Measurements from ENCODE around the gene ATAD3C.
"Not testable (repeated sequence)": the region's sequence is repeated elsewhere in the genome, so short reads cannot be mapped to it uniquely, and the experiment has no call there.

Gene ATAD3C

DNA sequence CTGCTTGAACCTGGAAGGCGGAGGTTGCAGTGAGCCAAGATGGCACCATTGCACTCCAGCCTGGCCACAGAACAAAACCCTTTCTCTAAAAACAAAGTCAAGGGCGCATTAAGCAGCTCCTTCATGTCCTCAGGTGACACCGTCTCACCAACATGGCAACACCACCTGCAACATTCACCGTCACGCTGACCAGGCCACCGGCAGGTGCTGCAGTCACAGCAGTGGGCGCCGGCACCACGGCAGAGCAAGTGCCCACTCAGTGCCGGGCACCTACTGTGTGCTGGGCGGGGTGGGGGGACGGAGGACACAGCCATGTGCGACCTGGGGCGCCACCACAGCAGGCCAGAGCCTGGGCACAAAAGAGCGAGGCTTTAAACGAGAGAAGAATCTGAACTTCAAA lies 34.2 kb downstream of the ATAD3C start:
- no peak overlapping the region for H3K27ac ChIP-seq (ENCODE audit: low read depth, low read length)
- H3K9ac ChIP-seq (ENCODE audit: low read length), result no peak overlapping the region
- H3K4me3 ChIP-seq (ENCODE audit: low read length), result no peak overlapping the region
- peaks cover 18% of the 10 kb centered on the region for H3K36me3 ChIP-seq (ENCODE audit: control insufficient read depth, insufficient read depth, low read length)
- H3K4me1 ChIP-seq (ENCODE audit: control insufficient read depth, insufficient read depth, low read length), result no peaks in the 10 kb centered on the region
- H3K27me3 ChIP-seq (ENCODE audit: control insufficient read depth, insufficient read depth, low read length), result no peaks in the 10 kb centered on the region

DNA sequence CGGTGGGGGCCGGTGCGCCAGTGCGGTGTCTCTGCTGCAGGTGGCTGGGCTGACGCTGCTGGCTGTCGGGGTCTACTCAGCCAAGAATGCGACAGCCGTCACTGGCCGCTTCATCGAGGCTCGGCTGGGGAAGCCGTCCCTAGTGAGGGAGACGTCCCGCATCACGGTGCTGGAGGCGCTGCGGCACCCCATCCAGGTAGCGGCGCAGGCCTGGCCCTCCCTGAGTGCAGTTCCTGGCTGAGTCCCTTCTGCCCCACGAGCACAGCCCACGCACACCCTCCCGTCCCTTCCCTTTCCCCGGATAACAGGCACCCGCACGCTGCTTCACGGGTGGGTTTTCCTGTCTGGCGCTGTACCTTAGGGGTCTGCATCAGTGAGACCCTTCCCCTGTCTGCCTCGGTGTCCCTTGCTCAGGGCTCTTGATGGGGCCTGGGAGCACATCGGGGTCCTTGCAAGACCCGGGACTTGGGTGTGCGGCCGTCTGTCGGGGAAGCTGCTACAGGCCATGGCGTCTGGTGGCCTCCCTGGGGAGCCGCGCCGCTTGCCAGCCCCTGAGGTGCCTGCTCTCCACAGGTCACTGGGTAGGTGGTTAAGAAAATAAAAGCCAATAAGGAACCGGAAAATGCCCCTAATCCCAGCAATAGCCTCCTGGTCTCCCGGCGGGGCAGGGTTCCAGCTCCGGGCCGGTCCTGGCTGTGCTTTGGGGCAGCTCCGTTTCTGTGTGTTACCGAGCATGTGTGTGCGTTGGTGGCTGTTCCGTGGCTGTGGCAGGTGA lies 35.7 kb downstream of the ATAD3C start:
- H3K36me3 ChIP-seq (ENCODE audit: control insufficient read depth, insufficient read depth, low read length), result peaks cover 14% of the 10 kb centered on the region
- not testable (repeated sequence) for H3K4me1 ChIP-seq (ENCODE audit: control insufficient read depth, insufficient read depth, low read length); H3K27ac ChIP-seq (ENCODE audit: low read depth, low read length); H3K27me3 ChIP-seq (ENCODE audit: control insufficient read depth, insufficient read depth, low read length); H3K9ac ChIP-seq (ENCODE audit: low read length); H3K4me3 ChIP-seq (ENCODE audit: low read length)

DNA sequence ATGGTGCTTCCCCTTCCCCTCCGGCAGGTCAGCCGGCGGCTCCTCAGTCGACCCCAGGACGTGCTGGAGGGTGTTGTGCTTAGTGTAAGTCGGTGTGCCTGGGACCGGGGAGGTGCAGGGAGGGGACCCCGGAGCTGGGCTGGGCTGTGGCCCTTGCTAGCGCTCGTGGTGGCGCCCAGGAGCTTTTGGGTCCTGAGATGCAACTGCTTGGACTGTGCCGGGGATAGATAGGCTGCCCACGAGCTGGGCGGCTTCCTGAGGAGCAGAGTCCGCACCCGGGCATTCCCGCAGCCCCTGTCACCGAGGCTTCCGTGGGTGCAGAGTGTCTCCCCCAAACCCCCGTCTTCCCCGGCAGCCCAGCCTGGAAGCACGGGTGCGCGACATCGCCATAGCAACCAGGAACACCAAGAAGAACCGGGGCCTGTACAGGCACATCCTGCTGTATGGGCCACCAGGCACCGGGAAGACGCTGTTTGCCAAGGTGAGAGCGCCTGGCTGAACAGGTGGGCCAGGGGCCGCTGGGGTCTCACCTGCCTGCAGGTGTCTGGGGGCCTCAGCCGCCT lies 36.3 kb downstream of the ATAD3C start:
- not testable (repeated sequence) for H3K4me1 ChIP-seq (ENCODE audit: control insufficient read depth, insufficient read depth, low read length); H3K9ac ChIP-seq (ENCODE audit: low read length); H3K27ac ChIP-seq (ENCODE audit: low read depth, low read length); H3K4me3 ChIP-seq (ENCODE audit: low read length); H3K27me3 ChIP-seq (ENCODE audit: control insufficient read depth, insufficient read depth, low read length)
- peaks cover 15% of the 10 kb centered on the region for H3K36me3 ChIP-seq (ENCODE audit: control insufficient read depth, insufficient read depth, low read length)

DNA sequence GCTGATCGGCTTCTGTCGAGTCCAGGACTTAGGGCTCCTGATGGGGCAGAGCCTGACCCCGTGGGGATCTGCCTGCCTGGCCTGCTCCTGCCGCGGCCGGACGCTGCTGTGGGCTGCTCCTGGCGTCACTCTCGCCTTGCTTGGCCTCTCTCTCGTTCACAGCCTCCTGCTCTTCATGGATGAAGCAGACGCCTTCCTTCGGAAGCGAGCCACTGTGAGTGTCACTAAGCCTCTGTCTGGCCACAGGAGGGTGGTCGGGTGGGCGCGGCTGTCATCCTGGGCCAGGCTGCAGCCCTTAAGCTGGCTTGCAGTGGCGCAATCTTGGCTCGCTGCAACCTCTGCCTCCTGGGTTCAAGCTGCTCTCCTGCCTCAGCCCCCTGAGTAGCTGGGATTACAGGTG lies 38.2 kb downstream of the ATAD3C start:
- Histone ChIP-seq H3K4me1 (ENCODE audit: control insufficient read depth, insufficient read depth, low read length) (no peaks in the 10 kb centered on the region), H3K36me3 (ENCODE audit: control insufficient read depth, insufficient read depth, low read length) (peaks cover 17% of the 10 kb centered on the region), H3K27ac (ENCODE audit: low read depth, low read length) (no peak overlapping the region), H3K27me3 (ENCODE audit: control insufficient read depth, insufficient read depth, low read length) (no peaks in the 10 kb centered on the region), H3K4me3 (ENCODE audit: low read length) (no peak overlapping the region), H3K9ac (ENCODE audit: low read length) (no peak overlapping the region)

DNA sequence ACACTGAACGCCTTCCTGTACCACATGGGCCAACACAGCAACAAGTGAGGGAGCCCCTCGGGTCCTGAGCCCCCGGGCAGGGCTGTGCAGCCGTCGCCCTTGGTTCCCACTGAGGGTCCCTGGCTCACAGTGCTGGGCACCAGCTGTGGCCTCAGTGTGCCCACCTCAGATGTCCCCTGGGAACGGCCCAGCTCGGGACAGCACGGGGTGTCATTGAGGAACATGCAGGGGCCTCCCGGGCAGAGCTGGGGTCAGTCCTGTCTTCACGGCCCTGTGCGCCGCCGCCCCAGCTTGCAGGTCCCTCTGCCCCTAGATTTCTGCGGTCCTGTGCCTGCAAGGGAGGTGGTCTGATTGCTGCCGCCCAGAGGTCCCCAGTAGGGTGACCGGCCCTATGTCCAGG lies 39.7 kb downstream of the ATAD3C start:
- H3K27me3 ChIP-seq (ENCODE audit: control insufficient read depth, insufficient read depth, low read length), result no peaks in the 10 kb centered on the region
- H3K4me1 ChIP-seq (ENCODE audit: control insufficient read depth, insufficient read depth, low read length), result no peaks in the 10 kb centered on the region
- H3K27ac ChIP-seq (ENCODE audit: low read depth, low read length), result no peak overlapping the region
- no peak overlapping the region for H3K4me3 ChIP-seq (ENCODE audit: low read length)
- peaks cover 14% of the 10 kb centered on the region for H3K36me3 ChIP-seq (ENCODE audit: control insufficient read depth, insufficient read depth, low read length)
- no peak overlapping the region for H3K9ac ChIP-seq (ENCODE audit: low read length)

DNA sequence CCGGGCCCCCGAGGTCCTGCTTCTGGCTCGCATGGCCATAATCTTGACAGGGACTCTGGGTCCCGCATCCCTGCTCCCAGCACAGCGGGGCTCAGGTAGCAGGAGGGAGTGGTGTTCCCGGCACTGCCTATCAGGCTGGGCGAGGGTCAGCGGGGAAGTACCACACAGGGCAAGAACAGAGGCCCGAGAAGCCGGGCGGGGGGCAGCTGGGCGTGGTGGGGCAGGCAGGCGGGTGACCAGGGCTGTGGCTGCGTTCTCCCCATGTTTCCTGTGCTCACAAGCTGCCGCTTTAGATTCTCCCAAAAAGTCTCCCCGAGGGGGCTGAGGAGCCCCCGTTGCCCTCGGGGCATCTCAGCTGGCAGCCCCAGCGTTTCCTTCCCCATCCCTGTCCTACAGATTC lies 40.4 kb downstream of the ATAD3C start:
- H3K4me1 ChIP-seq (ENCODE audit: control insufficient read depth, insufficient read depth, low read length), result no peaks in the 10 kb centered on the region
- no peak overlapping the region for H3K9ac ChIP-seq (ENCODE audit: low read length)

DNA sequence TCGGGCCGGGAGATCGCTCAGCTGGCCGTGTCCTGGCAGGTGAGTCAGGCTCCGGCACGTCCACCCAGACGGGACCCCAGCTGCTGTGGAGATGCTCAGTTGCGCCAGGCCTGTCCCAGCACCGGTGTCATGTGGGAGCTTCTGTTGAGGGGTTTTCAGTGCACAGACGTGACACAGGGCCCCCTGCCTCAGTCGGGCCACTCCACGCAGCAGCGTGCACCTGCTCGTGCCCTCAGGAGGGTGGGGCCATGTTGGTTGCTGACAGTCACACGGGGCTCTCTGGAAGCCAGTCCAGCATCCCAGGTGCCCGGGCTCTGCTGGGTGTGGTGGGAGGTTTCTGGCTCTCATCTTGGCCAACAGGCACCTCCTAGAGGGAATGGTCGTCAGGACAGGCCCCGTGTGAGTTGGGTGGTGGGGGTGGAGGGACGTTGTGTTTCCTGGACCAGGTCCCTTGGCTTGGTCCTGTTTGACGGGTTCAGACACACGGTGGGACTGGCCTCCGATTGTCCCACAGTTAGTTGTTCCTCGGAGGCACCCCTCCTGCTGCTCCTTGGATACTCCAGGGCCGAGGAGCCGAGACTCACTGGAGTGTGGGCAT lies 41.2 kb downstream of the ATAD3C start:
- Histone ChIP-seq H3K9ac (ENCODE audit: low read length) (no peak overlapping the region), H3K4me3 (ENCODE audit: low read length) (no peak overlapping the region), H3K4me1 (ENCODE audit: control insufficient read depth, insufficient read depth, low read length) (no peaks in the 10 kb centered on the region), H3K27ac (ENCODE audit: low read depth, low read length) (no peak overlapping the region), H3K36me3 (ENCODE audit: control insufficient read depth, insufficient read depth, low read length) (peaks cover 14% of the 10 kb centered on the region), H3K27me3 (ENCODE audit: control insufficient read depth, insufficient read depth, low read length) (no peaks in the 10 kb centered on the region)

More for the DNA sequence above, 40.4 kb downstream of the ATAD3C start:
- no peak overlapping the region for H3K27ac ChIP-seq (ENCODE audit: low read depth, low read length)
- no peak overlapping the region for H3K4me3 ChIP-seq (ENCODE audit: low read length)
- H3K27me3 ChIP-seq (ENCODE audit: control insufficient read depth, insufficient read depth, low read length), result no peaks in the 10 kb centered on the region
- peaks cover 14% of the 10 kb centered on the region for H3K36me3 ChIP-seq (ENCODE audit: control insufficient read depth, insufficient read depth, low read length)

DNA sequence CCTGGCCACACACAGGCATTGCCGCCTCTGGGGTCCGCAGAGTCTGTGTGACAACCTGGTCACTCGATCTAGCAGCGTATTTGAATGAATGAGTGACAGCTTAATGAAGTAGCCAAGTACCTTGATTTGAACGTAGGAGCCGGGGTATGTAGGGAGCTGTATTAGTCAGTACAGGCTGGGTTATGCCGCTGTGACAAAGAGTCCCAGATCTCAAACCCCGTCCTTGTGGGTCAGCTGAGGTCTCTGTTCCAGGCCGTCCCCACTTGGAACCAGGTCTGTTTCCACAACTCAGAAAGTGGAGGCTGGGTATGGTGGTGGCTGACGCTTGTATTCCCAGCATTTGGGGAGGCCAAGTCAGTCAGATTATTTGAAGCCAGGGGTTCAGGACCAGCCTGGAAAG lies 42.1 kb downstream of the ATAD3C start:
- H3K9ac ChIP-seq (ENCODE audit: low read length), result no peak overlapping the region
- H3K27me3 ChIP-seq (ENCODE audit: control insufficient read depth, insufficient read depth, low read length), result no peaks in the 10 kb centered on the region
- no peak overlapping the region for H3K4me3 ChIP-seq (ENCODE audit: low read length)
- H3K4me1 ChIP-seq (ENCODE audit: control insufficient read depth, insufficient read depth, low read length), result no peaks in the 10 kb centered on the region
- no peak overlapping the region for H3K27ac ChIP-seq (ENCODE audit: low read depth, low read length)
- H3K36me3 ChIP-seq (ENCODE audit: control insufficient read depth, insufficient read depth, low read length), result peaks cover 14% of the 10 kb centered on the region

DNA sequence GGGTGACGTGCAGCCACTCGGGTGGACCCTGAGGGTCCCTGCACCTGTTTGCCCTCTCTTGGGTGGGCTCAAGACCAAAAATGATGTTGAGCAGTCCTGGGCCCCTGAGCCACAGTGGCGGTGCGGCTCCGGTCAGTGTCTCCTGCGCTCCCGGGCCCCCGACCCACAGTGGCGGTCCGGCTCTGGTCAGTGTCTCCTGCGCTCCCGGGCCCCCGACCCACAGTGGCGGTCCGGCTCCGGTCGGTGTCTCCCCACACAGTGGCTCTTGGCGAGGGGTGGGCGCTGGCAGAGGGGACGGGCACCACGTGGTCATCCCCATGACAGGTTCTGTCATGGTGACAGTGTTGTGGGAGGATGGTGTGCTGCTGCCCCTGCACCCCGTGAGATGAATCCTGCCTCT lies 44.8 kb downstream of the ATAD3C start:
- not testable (repeated sequence) for H3K27me3 ChIP-seq (ENCODE audit: control insufficient read depth, insufficient read depth, low read length); H3K4me3 ChIP-seq (ENCODE audit: low read length); H3K9ac ChIP-seq (ENCODE audit: low read length); H3K27ac ChIP-seq (ENCODE audit: low read depth, low read length); H3K4me1 ChIP-seq (ENCODE audit: control insufficient read depth, insufficient read depth, low read length)
- peaks cover 11% of the 10 kb centered on the region for H3K36me3 ChIP-seq (ENCODE audit: control insufficient read depth, insufficient read depth, low read length)

DNA sequence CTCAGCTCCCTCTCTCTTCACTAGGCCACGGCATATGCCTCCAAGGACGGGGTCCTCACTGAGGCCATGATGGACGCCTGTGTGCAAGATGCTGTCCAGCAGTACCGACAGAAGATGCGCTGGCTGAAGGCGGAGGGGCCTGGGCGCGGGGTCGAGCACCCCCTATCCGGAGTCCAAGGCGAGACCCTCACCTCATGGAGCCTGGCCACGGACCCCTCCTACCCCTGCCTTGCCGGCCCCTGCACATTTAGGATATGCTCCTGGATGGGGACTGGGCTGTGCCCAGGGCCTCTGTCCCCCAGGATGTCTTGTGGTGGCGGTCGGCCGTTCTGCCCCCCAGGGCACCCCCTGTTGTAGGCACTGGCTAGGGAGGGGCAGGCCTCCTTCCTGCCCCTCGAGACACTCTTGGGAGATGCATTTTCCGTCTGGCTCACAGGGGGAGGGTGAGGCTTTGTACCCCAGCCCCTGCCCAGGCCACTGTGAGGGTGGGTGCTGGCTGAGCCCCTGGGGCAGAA lies 46.0 kb downstream of the ATAD3C start:
- not testable (repeated sequence) for H3K4me1 ChIP-seq (ENCODE audit: control insufficient read depth, insufficient read depth, low read length); H3K27ac ChIP-seq (ENCODE audit: low read depth, low read length); H3K27me3 ChIP-seq (ENCODE audit: control insufficient read depth, insufficient read depth, low read length); H3K36me3 ChIP-seq (ENCODE audit: control insufficient read depth, insufficient read depth, low read length); H3K4me3 ChIP-seq (ENCODE audit: low read length); H3K9ac ChIP-seq (ENCODE audit: low read length)

DNA sequence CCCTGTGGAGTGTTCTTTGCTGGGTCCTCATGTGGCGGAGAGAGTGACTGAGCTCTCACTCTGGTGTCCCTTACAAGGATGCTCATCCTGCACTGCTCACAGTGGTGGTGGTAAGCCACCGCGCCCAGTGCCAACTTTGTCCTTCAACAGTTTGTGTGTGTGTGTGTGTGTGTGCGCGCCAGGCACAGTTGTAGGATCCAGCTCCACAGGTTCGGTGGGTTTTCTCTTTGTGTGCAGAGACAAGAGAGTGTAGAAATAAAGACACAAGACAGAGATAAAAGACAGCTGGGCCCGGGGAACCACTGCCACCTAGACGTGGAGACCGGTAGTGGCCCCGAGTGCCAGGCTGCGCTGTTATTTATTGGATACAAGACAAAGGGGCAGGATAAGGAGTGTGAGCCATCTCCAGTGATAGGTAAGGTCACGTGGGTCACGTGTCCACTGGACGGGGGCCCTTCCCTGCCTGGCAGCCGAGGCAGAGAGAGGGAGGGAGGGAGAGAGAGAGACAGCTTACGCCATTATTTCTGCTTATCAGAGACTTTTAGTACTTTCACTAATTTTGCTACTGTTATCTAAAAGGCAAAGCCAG lies 55.4 kb downstream of the ATAD3C start:
- peak overlapping the region; percentile 51 for H3K27ac ChIP-seq (ENCODE audit: low read depth, low read length)
- H3K27me3 ChIP-seq (ENCODE audit: control insufficient read depth, insufficient read depth, low read length); H3K36me3 ChIP-seq (ENCODE audit: control insufficient read depth, insufficient read depth, low read length); H3K4me1 ChIP-seq (ENCODE audit: control insufficient read depth, insufficient read depth, low read length); H3K4me3 ChIP-seq (ENCODE audit: low read length); H3K9ac ChIP-seq (ENCODE audit: low read length): not testable (repeated sequence)

DNA sequence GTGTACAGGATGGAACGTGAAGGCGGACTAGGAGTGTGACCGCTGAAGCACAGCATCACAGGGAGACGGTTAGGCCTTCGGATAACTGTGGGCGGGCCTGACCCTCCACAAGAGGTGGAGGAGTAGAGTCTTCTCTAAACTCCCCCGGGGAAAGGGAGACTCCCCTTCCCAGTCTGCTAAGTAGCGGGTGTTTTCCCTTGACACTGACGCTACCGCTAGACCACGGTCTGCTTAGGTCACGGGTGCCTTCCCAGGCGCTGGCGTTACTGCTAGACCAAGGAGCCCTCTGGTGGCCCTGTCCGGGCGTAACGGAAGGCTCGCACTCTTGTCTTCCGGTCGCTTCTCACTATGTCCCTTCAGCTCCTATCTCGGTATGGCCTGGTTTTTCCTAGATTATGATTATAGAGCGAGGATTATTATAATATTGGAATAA lies 55.9 kb downstream of the ATAD3C start:
- H3K36me3 ChIP-seq (ENCODE audit: control insufficient read depth, insufficient read depth, low read length); H3K4me3 ChIP-seq (ENCODE audit: low read length); H3K9ac ChIP-seq (ENCODE audit: low read length); H3K27me3 ChIP-seq (ENCODE audit: control insufficient read depth, insufficient read depth, low read length); H3K4me1 ChIP-seq (ENCODE audit: control insufficient read depth, insufficient read depth, low read length): not testable (repeated sequence)
- peak overlapping the region; percentile 51 for H3K27ac ChIP-seq (ENCODE audit: low read depth, low read length)
